K562 (cell line): Measurements from ENCODE around the gene JADE3.

Experiments used
- BRF1 ChIP-seq: IDR thresholded peaks from 3 replicates; pipeline ENCODE4 v1.6.1; 2011; ENCODE audit warnings: borderline replicate concordance, mild to moderate bottlenecking; ENCODE audit not compliant: insufficient read length; ENCODE audit errors: extremely low read depth
- CTCF ChIP-seq, 3 experiments: IDR thresholded peaks in 2 of 3; conservative IDR thresholded peaks in 1 of 3; 2 replicates each; pipeline ENCODE4 v1.5.1; 2011 to 2012; ENCODE audit warnings: low read length in 3 of 3, mild to moderate bottlenecking in 3 of 3, control low read depth in 2 of 3, improper control_type of control experiment in 1 of 3, inconsistent platforms in 1 of 3, low read depth in 1 of 3, mixed read lengths in 1 of 3, moderate library complexity in 1 of 3; ENCODE audit not compliant: insufficient read depth in 2 of 3
- E4F1 ChIP-seq: fragments of 250-450 bp; sonication (Bioruptor Pico); IDR thresholded peaks from 2 replicates; pipeline ENCODE4 v1.5.0; 2021; ENCODE audit warnings: mild to moderate bottlenecking, borderline replicate concordance
- POLR2A ChIP-seq: fragments of 450-650 bp; conservative IDR thresholded peaks from 2 replicates; pipeline ENCODE4 v1.6.1; 2016
- REST ChIP-seq, 2 experiments: fragments of 450-650 bp; formaldehyde crosslinking in 1 of 2; IDR thresholded peaks; 2 replicates each; pipeline versions ENCODE4 v1.4.0 to v1.6.1; 2014 to 2020; ENCODE audit warnings: mild to moderate bottlenecking in 2 of 2, borderline replicate concordance in 1 of 2, low read depth in 1 of 2
- SPI1 ChIP-seq: IDR thresholded peaks from 2 replicates; pipeline ENCODE4 v1.6.1; 2011; ENCODE audit warnings: low read depth, low read length, control low read depth, borderline replicate concordance
- TEAD1 ChIP-seq, 2 experiments: fragments of 450-650 bp in 1 of 2; sonication (generic) in 1 of 2; formaldehyde crosslinking; IDR thresholded peaks; 2 replicates each; pipeline versions ENCODE4 v1.4.0 to v1.8.0; 2020 to 2022; ENCODE audit warnings: mild to moderate bottlenecking in 2 of 2, missing genetic modification reagents in 1 of 2
- WHSC1 ChIP-seq: IDR thresholded peaks from one replicate; pipeline ENCODE4 v1.6.1; 2012; ENCODE audit warnings: low read length, control low read depth, inconsistent platforms

GRCh38 chrX:47030339-47030738 lies 118.1 kb downstream of the JADE3 start:
- TF ChIP-seq SPI1 = no peak
- peak; percentile 52; the same call in 1 of the 2 replicates for TF ChIP-seq REST (IDR thresholded peaks at IDR 0.05; ENCODE audit: borderline replicate concordance)
- TF ChIP-seq REST (CRISPR knock-in tag; IDR thresholded peaks at IDR 0.05; ENCODE audit: low read depth) = no peak
- TF ChIP-seq E4F1 (CRISPR knock-in tag) = no peak
- no peak for TF ChIP-seq BRF1
- TF ChIP-seq CTCF (IDR thresholded peaks at IDR 0.05 in 2 of 3, conservative IDR thresholded peaks at IDR 0.05 in 1 of 3; ENCODE audit: insufficient read depth in 2 of 3, low read depth in 1 of 3, low read length in 3 of 3) = peak; percentile 40 to 65 (median 46); a peak in 4 of 6 replicates
- no peak for TF ChIP-seq WHSC1
- TF ChIP-seq POLR2A = no peak
- no peak for TF ChIP-seq TEAD1 (CRISPR knock-in tag; IDR thresholded peaks at IDR 0.05)
